Measurements from ENCODE around the gene TP53I11. TPM values are rescaled to one million over a fixed set of nuclear protein-coding genes. Genes with fewer than 3 reads are reported as not detected.

TP53I11 gene
- total and polyA plus RNA-seq, 4 donors: 16.3 to 147 (median 75.9) TPM

GRCh38 chr11:44971185-44971584, 20.5 kb upstream of the TP53I11 start:
- WGBS (ENCODE audit: insufficient coverage): 94% methylated on average over 5 of the region's 10 CpGs

GRCh38 chr11:44970293-44970692, 19.6 kb upstream of the TP53I11 start:
- H3K27ac ChIP-seq (ENCODE audit: low read depth, low read length): no peak overlapping the region
- peaks cover 21% of the 10 kb centered on the region for H3K4me1 ChIP-seq (ENCODE audit: control insufficient read depth, insufficient read depth, low read length)
- H3K4me3 ChIP-seq (ENCODE audit: low read depth, low read length): no peak overlapping the region
- H3K9me3 ChIP-seq (ENCODE audit: control insufficient read depth, insufficient read depth, low read length): no peaks in the 10 kb centered on the region
- no peak for DNase-seq (ENCODE audit: low read depth in 4 of 6, low spot score in 6 of 6)
- WGBS (ENCODE audit: insufficient coverage): 91% methylated on average over 6 of the region's 6 CpGs
- no peaks in the 10 kb centered on the region for H3K36me3 ChIP-seq (ENCODE audit: control insufficient read depth, insufficient read depth, low read length)
- no peaks in the 10 kb centered on the region for H3K27me3 ChIP-seq (ENCODE audit: control insufficient read depth, insufficient read depth, low read length)

More at GRCh38 chr11:44971185-44971584, 20.5 kb upstream of the TP53I11 start:
- no peak overlapping the region for H3K27ac ChIP-seq (ENCODE audit: low read depth, low read length)
- H3K9me3 ChIP-seq (ENCODE audit: control insufficient read depth, insufficient read depth, low read length): no peaks in the 10 kb centered on the region
- H3K4me1 ChIP-seq (ENCODE audit: control insufficient read depth, insufficient read depth, low read length): peaks cover 21% of the 10 kb centered on the region
- no peaks in the 10 kb centered on the region for H3K27me3 ChIP-seq (ENCODE audit: control insufficient read depth, insufficient read depth, low read length)
- no peaks in the 10 kb centered on the region for H3K36me3 ChIP-seq (ENCODE audit: control insufficient read depth, insufficient read depth, low read length)
- no peak overlapping the region for H3K4me3 ChIP-seq (ENCODE audit: low read depth, low read length)
- DNase-seq (ENCODE audit: low read depth in 4 of 6, low spot score in 6 of 6): no peak

GRCh38 chr11:44969651-44970252, 19.1 kb upstream of the TP53I11 start:
- Histone ChIP-seq H3K4me1 (ENCODE audit: control insufficient read depth, insufficient read depth, low read length) (peaks cover 23% of the 10 kb centered on the region), H3K36me3 (ENCODE audit: control insufficient read depth, insufficient read depth, low read length) (no peaks in the 10 kb centered on the region), H3K4me3 (ENCODE audit: low read depth, low read length) (no peak overlapping the region), H3K27me3 (ENCODE audit: control insufficient read depth, insufficient read depth, low read length) (no peaks in the 10 kb centered on the region), H3K9me3 (ENCODE audit: control insufficient read depth, insufficient read depth, low read length) (no peaks in the 10 kb centered on the region), H3K27ac (ENCODE audit: low read depth, low read length) (no peak overlapping the region)
- WGBS (ENCODE audit: insufficient coverage): 89% methylated on average over 3 of the region's 12 CpGs
- DNase-seq (ENCODE audit: low read depth in 4 of 6, low spot score in 6 of 6): no peak

GRCh38 chr11:44968510-44968909, 17.8 kb upstream of the TP53I11 start:
- Histone ChIP-seq H3K27ac (ENCODE audit: low read depth, low read length) (no peak overlapping the region), H3K4me1 (ENCODE audit: control insufficient read depth, insufficient read depth, low read length) (peaks cover 16% of the 10 kb centered on the region), H3K9me3 (ENCODE audit: control insufficient read depth, insufficient read depth, low read length) (no peaks in the 10 kb centered on the region), H3K4me3 (ENCODE audit: low read depth, low read length) (no peak overlapping the region), H3K36me3 (ENCODE audit: control insufficient read depth, insufficient read depth, low read length) (no peaks in the 10 kb centered on the region), H3K27me3 (ENCODE audit: control insufficient read depth, insufficient read depth, low read length) (no peaks in the 10 kb centered on the region)
- DNase-seq (ENCODE audit: low read depth in 4 of 6, low spot score in 6 of 6): peak in 1 of 6 donors; percentile 70
- 49% methylated on average over 2 of the region's 3 CpGs for WGBS (ENCODE audit: insufficient coverage)

GRCh38 chr11:44967930-44968496, 17.3 kb upstream of the TP53I11 start:
- Histone ChIP-seq H3K27ac (ENCODE audit: low read depth, low read length) (no peak overlapping the region), H3K27me3 (ENCODE audit: control insufficient read depth, insufficient read depth, low read length) (no peaks in the 10 kb centered on the region), H3K36me3 (ENCODE audit: control insufficient read depth, insufficient read depth, low read length) (no peaks in the 10 kb centered on the region), H3K4me3 (ENCODE audit: low read depth, low read length) (no peak overlapping the region), H3K9me3 (ENCODE audit: control insufficient read depth, insufficient read depth, low read length) (no peaks in the 10 kb centered on the region), H3K4me1 (ENCODE audit: control insufficient read depth, insufficient read depth, low read length) (peaks cover 18% of the 10 kb centered on the region)
- DNase-seq (ENCODE audit: low read depth in 4 of 6, low spot score in 6 of 6): no peak
- 90% methylated on average over 1 of the region's 3 CpGs for WGBS (ENCODE audit: insufficient coverage)

- no peaks in the 10 kb centered on the region for H3K36me3 ChIP-seq (ENCODE audit: control insufficient read depth, insufficient read depth, low read length)
- no peak overlapping the region for H3K27ac ChIP-seq (ENCODE audit: low read depth, low read length)
- H3K27me3 ChIP-seq (ENCODE audit: control insufficient read depth, insufficient read depth, low read length): no peaks in the 10 kb centered on the region
- DNase-seq (ENCODE audit: low read depth in 4 of 6, low spot score in 6 of 6): no peak
- peaks cover 27% of the 10 kb centered on the region for H3K4me1 ChIP-seq (ENCODE audit: control insufficient read depth, insufficient read depth, low read length)
- H3K9me3 ChIP-seq (ENCODE audit: control insufficient read depth, insufficient read depth, low read length): no peaks in the 10 kb centered on the region
- no peak overlapping the region for H3K4me3 ChIP-seq (ENCODE audit: low read depth, low read length)
- 55% methylated on average over 5 of the region's 6 CpGs for WGBS (ENCODE audit: insufficient coverage)
Measured at GRCh38 chr11:44966694-44967093, 16.0 kb upstream of the TP53I11 start.

- no peak for DNase-seq (ENCODE audit: low read depth in 4 of 6, low spot score in 6 of 6)
- Histone ChIP-seq H3K4me1 (ENCODE audit: control insufficient read depth, insufficient read depth, low read length) (peaks cover 28% of the 10 kb centered on the region), H3K9me3 (ENCODE audit: control insufficient read depth, insufficient read depth, low read length) (no peaks in the 10 kb centered on the region), H3K4me3 (ENCODE audit: low read depth, low read length) (no peak overlapping the region), H3K27me3 (ENCODE audit: control insufficient read depth, insufficient read depth, low read length) (no peaks in the 10 kb centered on the region), H3K36me3 (ENCODE audit: control insufficient read depth, insufficient read depth, low read length) (no peaks in the 10 kb centered on the region), H3K27ac (ENCODE audit: low read depth, low read length) (no peak overlapping the region)
- 66% methylated on average over 9 of the region's 9 CpGs for WGBS (ENCODE audit: insufficient coverage)
Measured at GRCh38 chr11:44964526-44965209, 14.0 kb upstream of the TP53I11 start.

GRCh38 chr11:44963948-44964347, 13.3 kb upstream of the TP53I11 start:
- Histone ChIP-seq H3K4me3 (ENCODE audit: low read depth, low read length) (no peak overlapping the region), H3K36me3 (ENCODE audit: control insufficient read depth, insufficient read depth, low read length) (no peaks in the 10 kb centered on the region), H3K4me1 (ENCODE audit: control insufficient read depth, insufficient read depth, low read length) (peaks cover 28% of the 10 kb centered on the region), H3K27me3 (ENCODE audit: control insufficient read depth, insufficient read depth, low read length) (no peaks in the 10 kb centered on the region), H3K9me3 (ENCODE audit: control insufficient read depth, insufficient read depth, low read length) (no peaks in the 10 kb centered on the region), H3K27ac (ENCODE audit: low read depth, low read length) (no peak overlapping the region)
- no peak for DNase-seq (ENCODE audit: low read depth in 4 of 6, low spot score in 6 of 6)
- WGBS (ENCODE audit: insufficient coverage): 90% methylated on average over 5 of the region's 5 CpGs

- DNase-seq (ENCODE audit: low read depth in 4 of 6, low spot score in 6 of 6): no peak
- peaks cover 28% of the 10 kb centered on the region for H3K4me1 ChIP-seq (ENCODE audit: control insufficient read depth, insufficient read depth, low read length)
- H3K27ac ChIP-seq (ENCODE audit: low read depth, low read length): no peak overlapping the region
- WGBS (ENCODE audit: insufficient coverage): 34% methylated on average over 7 of the region's 7 CpGs
- H3K27me3 ChIP-seq (ENCODE audit: control insufficient read depth, insufficient read depth, low read length): no peaks in the 10 kb centered on the region
- H3K4me3 ChIP-seq (ENCODE audit: low read depth, low read length): no peak overlapping the region
- no peaks in the 10 kb centered on the region for H3K9me3 ChIP-seq (ENCODE audit: control insufficient read depth, insufficient read depth, low read length)
- H3K36me3 ChIP-seq (ENCODE audit: control insufficient read depth, insufficient read depth, low read length): no peaks in the 10 kb centered on the region
Measured at GRCh38 chr11:44963136-44963535, 12.5 kb upstream of the TP53I11 start.

GRCh38 chr11:44962464-44962863, 11.8 kb upstream of the TP53I11 start:
- WGBS (ENCODE audit: insufficient coverage): 73% methylated on average over 2 of the region's 3 CpGs
- Histone ChIP-seq H3K4me3 (ENCODE audit: low read depth, low read length) (no peak overlapping the region), H3K4me1 (ENCODE audit: control insufficient read depth, insufficient read depth, low read length) (peaks cover 33% of the 10 kb centered on the region), H3K27ac (ENCODE audit: low read depth, low read length) (no peak overlapping the region), H3K36me3 (ENCODE audit: control insufficient read depth, insufficient read depth, low read length) (no peaks in the 10 kb centered on the region), H3K27me3 (ENCODE audit: control insufficient read depth, insufficient read depth, low read length) (peaks cover 4% of the 10 kb centered on the region), H3K9me3 (ENCODE audit: control insufficient read depth, insufficient read depth, low read length) (no peaks in the 10 kb centered on the region)
- DNase-seq (ENCODE audit: low read depth in 4 of 6, low spot score in 6 of 6): no peak
